Breast epithelium (tissue), 4 donors: ENCODE results near the gene APBB2. TPM values are rescaled to one million over a fixed set of nuclear protein-coding genes. Genes with fewer than 3 reads are reported as not detected.

Source experiments
- DNase-seq, 2 donors: peaks; one replicate each; pipeline ENCODE4 v3.0.0-alpha.2; 2019; ENCODE audit warnings: low spot score in 2 of 2
- H3K27ac ChIP-seq, 2 donors: fragments of 200-600 bp; sonication (generic) in 1 of 2; one replicate each; pipeline ENCODE4 v1.5.1; 2016 to 2019; ENCODE audit warnings: mild to moderate bottlenecking in 1 of 2
- H3K27me3 ChIP-seq, 2 donors: fragments of 200-600 bp; sonication (generic) in 1 of 2; one replicate each; pipeline versions ENCODE4 v1.5.1 to v1.6.0; 2017 to 2019; ENCODE audit warnings: control low read depth in 1 of 2, mild to moderate bottlenecking in 1 of 2
- H3K36me3 ChIP-seq: fragments of 200-600 bp; one replicate; pipeline ENCODE4 v1.5.1; 2019
- H3K4me1 ChIP-seq, 2 donors: fragments of 200-600 bp; sonication (generic); one replicate each; pipeline ENCODE4 v1.5.1; 2016 to 2019; ENCODE audit warnings: control low read depth in 1 of 2
- H3K4me3 ChIP-seq, 3 donors: fragments of 200-600 bp; sonication (generic); 1 replicate in 2 of 3; 2 replicates in 1 of 3; pipeline ENCODE4 v1.5.1; 2016 to 2019; ENCODE audit warnings: mild to moderate bottlenecking in 3 of 3, moderate library complexity in 2 of 3
- H3K9me3 ChIP-seq, 2 donors: fragments of 200-600 bp; sonication (generic) in 1 of 2; one replicate each; pipeline ENCODE4 v1.5.1; 2016 to 2019; ENCODE audit warnings: control low read depth in 1 of 2
- CTCF ChIP-seq, 3 donors: fragments of 450-650 bp; IDR thresholded peaks; one replicate each; pipeline ENCODE4 v1.5.1; 2016 to 2017; ENCODE audit warnings: antibody characterized with exemption in 3 of 3, mild to moderate bottlenecking in 3 of 3, moderate library complexity in 3 of 3
- POLR2A ChIP-seq: fragments of 450-650 bp; IDR thresholded peaks from one replicate; pipeline ENCODE4 v1.6.1; 2016; ENCODE audit warnings: antibody characterized with exemption, mild to moderate bottlenecking, moderate library complexity
- POLR2AphosphoS5 ChIP-seq, 3 donors: sonication (generic); formaldehyde crosslinking; IDR thresholded peaks; one replicate each; pipeline ENCODE4 v1.6.1; 2017; ENCODE audit warnings: antibody characterized with exemption in 3 of 3
- intact Hi-C: fragments of 100-400 bp; cut with DNase I; formaldehyde crosslinking; loops from one replicate; pipeline ENCODE4 v1.15.1; 2023; ENCODE audit warnings: low total_unique reads
- total RNA-seq, 3 donors: library from RNA; depleted of rRNA; stranded (reverse); fragments of >200 nt; gene quantifications; one replicate each; pipeline ENCODE4 v1.1.0, GENCODE V29; 2016

Gene APBB2
- total RNA-seq, 3 donors from 2014 or later = 87.4 to 192 (median 153) TPM

- H3K4me3 ChIP-seq = no peak overlapping the region
- no peaks in the 10 kb centered on the region for H3K27me3 ChIP-seq
- H3K9me3 ChIP-seq = no peaks in the 10 kb centered on the region
- intact Hi-C loops = no loop called here
- no peaks in the 10 kb centered on the region for H3K4me1 ChIP-seq
- DNase-seq = no peak
- H3K36me3 ChIP-seq = no peaks in the 10 kb centered on the region
- TF ChIP-seq POLR2A = no peak
- H3K27ac ChIP-seq = no peak overlapping the region
Observed at GRCh38 chr4:40946652-40947051, 267.7 kb downstream of the APBB2 start.

GRCh38 chr4:40940756-40941155 is 273.6 kb downstream of the APBB2 start:
- Histone ChIP-seq H3K27ac (peak overlapping the region in 1 of 2 donors; percentile 30), H3K4me1 (no peaks in the 10 kb centered on the region), H3K9me3 (no peaks in the 10 kb centered on the region), H3K27me3 (no peaks in the 10 kb centered on the region), H3K4me3 (no peak overlapping the region), H3K36me3 (no peaks in the 10 kb centered on the region)
- intact Hi-C loops = no loop called here
- no peak for DNase-seq
- TF ChIP-seq POLR2A (no peak), POLR2AphosphoS5 (IDR thresholded peaks at IDR 0.05) (no peak), CTCF (IDR thresholded peaks at IDR 0.05) (no peak)

- peak overlapping the region in 1 of 2 donors; percentile 30 for H3K27ac ChIP-seq
- TF ChIP-seq POLR2AphosphoS5 (IDR thresholded peaks at IDR 0.05) = no peak
- H3K4me3 ChIP-seq = no peak overlapping the region
- H3K9me3 ChIP-seq = no peaks in the 10 kb centered on the region
- no peaks in the 10 kb centered on the region for H3K4me1 ChIP-seq
- no peaks in the 10 kb centered on the region for H3K36me3 ChIP-seq
- intact Hi-C loops = no loop called here
- H3K27me3 ChIP-seq = no peaks in the 10 kb centered on the region
- no peak for DNase-seq
Observed at GRCh38 chr4:40940317-40940741, 274.0 kb downstream of the APBB2 start.

- no peak overlapping the region for H3K4me3 ChIP-seq
- no peaks in the 10 kb centered on the region for H3K4me1 ChIP-seq
- no peaks in the 10 kb centered on the region for H3K9me3 ChIP-seq
- no peak for TF ChIP-seq CTCF (IDR thresholded peaks at IDR 0.05)
- TF ChIP-seq POLR2A = no peak
- TF ChIP-seq POLR2AphosphoS5 (IDR thresholded peaks at IDR 0.05) = no peak
- H3K27ac ChIP-seq = no peak overlapping the region
- no peaks in the 10 kb centered on the region for H3K36me3 ChIP-seq
- intact Hi-C loops = no loop called here
- no peak for DNase-seq
- no peaks in the 10 kb centered on the region for H3K27me3 ChIP-seq
Observed at GRCh38 chr4:40939856-40940255, 274.5 kb downstream of the APBB2 start.

GRCh38 chr4:40938337-40938736 is 276.0 kb downstream of the APBB2 start:
- Histone ChIP-seq H3K36me3 (no peaks in the 10 kb centered on the region), H3K4me1 (no peaks in the 10 kb centered on the region), H3K27me3 (no peaks in the 10 kb centered on the region), H3K27ac (no peak overlapping the region), H3K4me3 (no peak overlapping the region), H3K9me3 (no peaks in the 10 kb centered on the region)
- intact Hi-C loops = no loop called here
- TF ChIP-seq POLR2AphosphoS5 (IDR thresholded peaks at IDR 0.05) (no peak), POLR2A (no peak), CTCF (IDR thresholded peaks at IDR 0.05) (no peak)
- no peak for DNase-seq

- H3K27ac ChIP-seq = no peak overlapping the region
- H3K9me3 ChIP-seq = no peaks in the 10 kb centered on the region
- no peak overlapping the region for H3K4me3 ChIP-seq
- DNase-seq = no peak
- TF ChIP-seq POLR2A (no peak), CTCF (IDR thresholded peaks at IDR 0.05) (no peak), POLR2AphosphoS5 (IDR thresholded peaks at IDR 0.05) (no peak)
- no peaks in the 10 kb centered on the region for H3K36me3 ChIP-seq
- H3K4me1 ChIP-seq = no peaks in the 10 kb centered on the region
- H3K27me3 ChIP-seq = no peaks in the 10 kb centered on the region
- intact Hi-C loops = no loop called here
Observed at GRCh38 chr4:40937140-40937725, 277.1 kb downstream of the APBB2 start.
